Activated CD4-positive, alpha-beta T cell treated with anti-CD3 and anti-CD28 coated beads for 36 hours (primary cell): Measurements from ENCODE around the gene TNFSF8. TPM values are rescaled to one million over a fixed set of nuclear protein-coding genes. Genes with fewer than 3 reads are reported as not detected.

Experiments used
- ATAC-seq: fragments of 200-7000 bp; cut with Tn5 transposase; one replicate; pipeline ENCODE4 v1.10.0; 2021; ENCODE audit warnings: mild to moderate bottlenecking, moderate library complexity
- CTCF ChIA-PET: fragments of 350-600 bp; sonication (Branson Sonifier 250); formaldehyde crosslinking; loops from one replicate; lab custom pipeline; 2021; ENCODE audit warnings: antibody characterized with exemption; lab: Charles Lee
- POLR2A ChIA-PET: fragments of 350-600 bp; sonication (Branson Sonifier 250); formaldehyde crosslinking; loops from one replicate; lab custom pipeline; 2021; ENCODE audit warnings: antibody characterized with exemption, inconsistent platforms; lab: Charles Lee
- DNase-seq: peaks from one replicate; pipeline ENCODE4 v3.0.0-alpha.2; 2020
- H3K27ac Mint-ChIP-seq: one replicate; pipeline ENCODE4 v1.8.0; 2021; ENCODE audit warnings: mixed read lengths
- H3K27me3 Mint-ChIP-seq: one replicate; pipeline ENCODE4 v1.8.0; 2021; ENCODE audit warnings: mixed read lengths
- H3K36me3 Mint-ChIP-seq: one replicate; pipeline ENCODE4 v1.8.0; 2021; ENCODE audit warnings: low read depth, mixed read lengths
- H3K4me1 Mint-ChIP-seq: one replicate; pipeline ENCODE4 v1.8.0; 2021; ENCODE audit warnings: mixed read lengths
- H3K4me3 Mint-ChIP-seq: one replicate; pipeline ENCODE4 v1.8.0; 2021; ENCODE audit warnings: mild to moderate bottlenecking, moderate library complexity, mixed read lengths
- H3K9me3 Mint-ChIP-seq: one replicate; pipeline ENCODE4 v1.8.0; 2021; ENCODE audit warnings: low read depth, mixed read lengths
- intact Hi-C, 2 experiments: fragments of 100-400 bp; cut with DNase I in 1 of 2; cut with micrococcal nuclease in 1 of 2; formaldehyde crosslinking; loops; one replicate each; pipeline versions ENCODE4 v1.14.2 to v1.15.1; 2022 to 2024; cut with DNase I, micrococcal nuclease
- total RNA-seq, 2 experiments: library from RNA; stranded (reverse); gene quantifications; one replicate each; pipeline ENCODE4 v1.2.3, GENCODE V29; 2021

Gene TNFSF8
- total RNA-seq, 2 experiments from 2014 or later: 42.3 to 48.2 TPM

GRCh38 chr9:114921171-114921570, 9.2 kb downstream of the TNFSF8 start:
- peak overlapping the region; percentile 77 for H3K27ac Mint-ChIP-seq
- ChIA-PET CTCF (interaction anchor here (0.7 to 3.9 kb wide), 9 partner anchors 9 to 281 kb away, joined by 4 to 32 read pairs (median 14); partner anchors contain the start of genes TEX48 and TNFSF8), POLR2A (interaction anchor here (1.0 to 1.2 kb wide), 4 partner anchors 8 to 68 kb away, joined by 3 read pairs; no protein-coding TSS in a partner anchor)
- intact Hi-C loops: loop anchor here (5.0 to 10.0 kb wide), 2 partner anchors 36 to 604 kb away; no protein-coding TSS in a partner anchor
- DNase-seq (no peak), ATAC-seq (no peak)
- H3K9me3 Mint-ChIP-seq: no peaks in the 10 kb centered on the region
- H3K4me1 Mint-ChIP-seq: peaks cover 94% of the 10 kb centered on the region
- H3K4me3 Mint-ChIP-seq: no peak overlapping the region
- H3K36me3 Mint-ChIP-seq: peaks cover 82% of the 10 kb centered on the region
- H3K27me3 Mint-ChIP-seq: no peaks in the 10 kb centered on the region

- peaks cover 86% of the 10 kb centered on the region for H3K36me3 Mint-ChIP-seq
- peak; percentile 86 for ATAC-seq
- peak overlapping the region; percentile 69 for H3K27ac Mint-ChIP-seq
Measured at GRCh38 chr9:114919611-114920010, 10.8 kb downstream of the TNFSF8 start.

GRCh38 chr9:114916481-114916880, 13.9 kb downstream of the TNFSF8 start:
- CTCF ChIA-PET: interaction anchor here (2.6 to 2.7 kb wide), 2 partner anchors 98 to 235 kb away, joined by 7 to 9 read pairs; no protein-coding TSS in a partner anchor
- no peaks in the 10 kb centered on the region for H3K27me3 Mint-ChIP-seq
- POLR2A ChIA-PET: no interaction called here

More at GRCh38 chr9:114919611-114920010, 10.8 kb downstream of the TNFSF8 start:
- Mint-ChIP-seq H3K4me3 (peak overlapping the region; percentile 3), H3K4me1 (peaks cover 90% of the 10 kb centered on the region), H3K27me3 (no peaks in the 10 kb centered on the region), H3K9me3 (no peaks in the 10 kb centered on the region)
- POLR2A ChIA-PET: interaction anchor here (0.7 to 1.6 kb wide), 8 partner anchors 9 to 239 kb away, joined by 4 to 9 read pairs (median 6); partner anchors contain the start of gene TNFSF8
- intact Hi-C loops: loop anchor here (1.0 to 10.0 kb wide), 3 partner anchors 10 to 605 kb away; no protein-coding TSS in a partner anchor
- DNase-seq: peak; percentile 55
- CTCF ChIA-PET: interaction anchor here (0.9 to 3.9 kb wide), 10 partner anchors 9 to 238 kb away, joined by 3 to 32 read pairs (median 14); partner anchors contain the start of genes TEX48 and TNFSF8

GRCh38 chr9:114914139-114914538, 16.3 kb downstream of the TNFSF8 start:
- POLR2A ChIA-PET: interaction anchor here (1.2 kb wide), 1 partner anchor 15 kb away, joined by 4 read pairs; no protein-coding TSS in a partner anchor
- ATAC-seq (no peak), DNase-seq (no peak)
- no peaks in the 10 kb centered on the region for H3K27me3 Mint-ChIP-seq
- CTCF ChIA-PET: interaction anchor here (0.9 to 2.4 kb wide), 6 partner anchors 9 to 232 kb away, joined by 3 to 12 read pairs (median 6); partner anchors contain the start of genes TEX48 and TNFSF8
- peak overlapping the region; percentile 39 for H3K27ac Mint-ChIP-seq
- intact Hi-C loops: no loop called here
- peaks cover 85% of the 10 kb centered on the region for H3K36me3 Mint-ChIP-seq
- H3K4me1 Mint-ChIP-seq: peaks cover 75% of the 10 kb centered on the region
- no peak overlapping the region for H3K4me3 Mint-ChIP-seq
- no peaks in the 10 kb centered on the region for H3K9me3 Mint-ChIP-seq

More at GRCh38 chr9:114916481-114916880, 13.9 kb downstream of the TNFSF8 start:
- peaks cover 86% of the 10 kb centered on the region for H3K36me3 Mint-ChIP-seq
- peaks cover 76% of the 10 kb centered on the region for H3K4me1 Mint-ChIP-seq
- ATAC-seq (no peak), DNase-seq (no peak)
- no peak overlapping the region for H3K27ac Mint-ChIP-seq
- intact Hi-C loops: no loop called here
- no peaks in the 10 kb centered on the region for H3K9me3 Mint-ChIP-seq
- no peak overlapping the region for H3K4me3 Mint-ChIP-seq

GRCh38 chr9:114913656-114914055, 16.7 kb downstream of the TNFSF8 start:
- no peaks in the 10 kb centered on the region for H3K27me3 Mint-ChIP-seq
- ChIA-PET POLR2A (interaction anchor here (0.7 to 1.2 kb wide), 3 partner anchors 8 to 17 kb away, joined by 3 to 4 read pairs (median 4); partner anchors contain the start of gene TNFSF8), CTCF (interaction anchor here (0.7 to 5.2 kb wide), 7 partner anchors 7 to 231 kb away, joined by 3 to 32 read pairs (median 6); partner anchors contain the start of genes TEX48 and TNFSF8)
- H3K27ac Mint-ChIP-seq: peak overlapping the region; percentile 39
- no peaks in the 10 kb centered on the region for H3K9me3 Mint-ChIP-seq
- no peak for ATAC-seq
- peaks cover 85% of the 10 kb centered on the region for H3K36me3 Mint-ChIP-seq
- intact Hi-C loops: no loop called here
- H3K4me1 Mint-ChIP-seq: peaks cover 77% of the 10 kb centered on the region
- no peak for DNase-seq
- no peak overlapping the region for H3K4me3 Mint-ChIP-seq

- POLR2A ChIA-PET: interaction anchor here (0.7 to 1.2 kb wide), 3 partner anchors 8 to 17 kb away, joined by 3 to 4 read pairs (median 4); partner anchors contain the start of gene TNFSF8
- H3K4me1 Mint-ChIP-seq: peaks cover 78% of the 10 kb centered on the region
- no peaks in the 10 kb centered on the region for H3K9me3 Mint-ChIP-seq
- DNase-seq: no peak
- H3K27me3 Mint-ChIP-seq: no peaks in the 10 kb centered on the region
- H3K27ac Mint-ChIP-seq: no peak overlapping the region
- H3K36me3 Mint-ChIP-seq: peaks cover 82% of the 10 kb centered on the region
- no peak for ATAC-seq
- intact Hi-C loops: no loop called here
- CTCF ChIA-PET: interaction anchor here (0.7 to 5.2 kb wide), 6 partner anchors 8 to 167 kb away, joined by 3 to 32 read pairs (median 8); partner anchors contain the start of gene TNFSF8
- no peak overlapping the region for H3K4me3 Mint-ChIP-seq
Measured at GRCh38 chr9:114913217-114913616, 17.2 kb downstream of the TNFSF8 start.

GRCh38 chr9:114911167-114911821, 19.1 kb downstream of the TNFSF8 start:
- peaks cover 76% of the 10 kb centered on the region for H3K4me1 Mint-ChIP-seq
- no peak for DNase-seq
- no peaks in the 10 kb centered on the region for H3K9me3 Mint-ChIP-seq
- intact Hi-C loops: no loop called here
- ATAC-seq: no peak
- POLR2A ChIA-PET: no interaction called here
- CTCF ChIA-PET: interaction anchor here (0.7 to 6.7 kb wide), 14 partner anchors 10 to 248 kb away, joined by 3 to 95 read pairs (median 6); partner anchors contain the start of gene TEX48
- no peak overlapping the region for H3K27ac Mint-ChIP-seq
- H3K27me3 Mint-ChIP-seq: no peaks in the 10 kb centered on the region
- no peak overlapping the region for H3K4me3 Mint-ChIP-seq
- peaks cover 76% of the 10 kb centered on the region for H3K36me3 Mint-ChIP-seq

GRCh38 chr9:114910541-114910940, 19.9 kb downstream of the TNFSF8 start:
- ATAC-seq: no peak
- intact Hi-C loops: no loop called here
- H3K27me3 Mint-ChIP-seq: no peaks in the 10 kb centered on the region
- H3K4me1 Mint-ChIP-seq: peaks cover 78% of the 10 kb centered on the region
- H3K36me3 Mint-ChIP-seq: peaks cover 71% of the 10 kb centered on the region
- DNase-seq: no peak
- POLR2A ChIA-PET: interaction anchor here (0.7 to 1.0 kb wide), 3 partner anchors 11 to 102 kb away, joined by 3 read pairs; no protein-coding TSS in a partner anchor
- H3K9me3 Mint-ChIP-seq: no peaks in the 10 kb centered on the region
- H3K27ac Mint-ChIP-seq: peak overlapping the region; percentile 86
- H3K4me3 Mint-ChIP-seq: no peak overlapping the region
- CTCF ChIA-PET: interaction anchor here (0.7 to 6.7 kb wide), 19 partner anchors 9 to 505 kb away, joined by 3 to 95 read pairs (median 4); partner anchors contain the start of gene TEX48

GRCh38 chr9:114909661-114910060, 20.7 kb downstream of the TNFSF8 start:
- ChIA-PET CTCF (interaction anchor here (0.9 to 6.7 kb wide), 16 partner anchors 8 to 504 kb away, joined by 3 to 95 read pairs (median 4); partner anchors contain the start of gene TEX48), POLR2A (interaction anchor here (0.6 to 1.2 kb wide), 7 partner anchors 9 to 390 kb away, joined by 3 to 5 read pairs (median 3); no protein-coding TSS in a partner anchor)
- intact Hi-C loops: loop anchor here (1.0 to 10.0 kb wide), 5 partner anchors 19 to 515 kb away; no protein-coding TSS in a partner anchor
- peaks cover 74% of the 10 kb centered on the region for H3K4me1 Mint-ChIP-seq
- DNase-seq (no peak), ATAC-seq (no peak)
- no peaks in the 10 kb centered on the region for H3K27me3 Mint-ChIP-seq
- H3K36me3 Mint-ChIP-seq: peaks cover 68% of the 10 kb centered on the region
- peak overlapping the region; percentile 86 for H3K27ac Mint-ChIP-seq
- no peak overlapping the region for H3K4me3 Mint-ChIP-seq
- H3K9me3 Mint-ChIP-seq: no peaks in the 10 kb centered on the region

GRCh38 chr9:114908805-114909448, 21.5 kb downstream of the TNFSF8 start:
- ATAC-seq (peak; percentile 89), DNase-seq (peak; percentile 64)
- Mint-ChIP-seq H3K4me1 (peaks cover 68% of the 10 kb centered on the region), H3K27me3 (no peaks in the 10 kb centered on the region), H3K27ac (peak overlapping the region; percentile 86), H3K36me3 (peaks cover 68% of the 10 kb centered on the region), H3K9me3 (no peaks in the 10 kb centered on the region), H3K4me3 (peak overlapping the region; percentile 5)
- CTCF ChIA-PET: interaction anchor here (0.6 to 6.7 kb wide), 23 partner anchors 8 to 635 kb away, joined by 3 to 95 read pairs (median 4); partner anchors contain the start of gene TEX48
- intact Hi-C loops: loop anchor here (1.0 to 10.0 kb wide), 5 partner anchors 20 to 514 kb away; no protein-coding TSS in a partner anchor
- POLR2A ChIA-PET: interaction anchor here (0.6 to 1.2 kb wide), 10 partner anchors 8 to 406 kb away, joined by 3 to 8 read pairs (median 4); no protein-coding TSS in a partner anchor
